Activated T-helper 1 cell treated with anti-CD3 and anti-CD28 coated beads, Interleukin-12 subunit alpha, Interleukin-12 subunit beta, Interleukin-2, Interleukin-4 antibody, amounts not matched to agents 30 ng/mL and 10 ng/mL and 1 ng/mL, durations not matched to agents 14 hours and 24 hours and 36 hours (primary cell): ENCODE results near the gene CORO7. TPM values are rescaled to one million over a fixed set of nuclear protein-coding genes. Genes with fewer than 3 reads are reported as not detected.

Experiments
- DNase-seq: peaks from one replicate; pipeline ENCODE4 v3.0.0; 2021; ENCODE audit warnings: low spot score
- H3K27ac Mint-ChIP-seq: one replicate; pipeline ENCODE4 v1.8.0; 2021; ENCODE audit warnings: mild to moderate bottlenecking, mixed read lengths
- H3K27me3 Mint-ChIP-seq: one replicate; pipeline ENCODE4 v1.8.0; 2022; ENCODE audit warnings: mild to moderate bottlenecking, moderate library complexity, mixed read lengths; ENCODE audit not compliant: insufficient read depth
- H3K36me3 Mint-ChIP-seq: one replicate; pipeline ENCODE4 v1.8.0; 2021; ENCODE audit warnings: low read depth, mixed read lengths
- H3K4me1 Mint-ChIP-seq: one replicate; pipeline ENCODE4 v1.8.0; 2021; ENCODE audit warnings: low read depth, mixed read lengths
- H3K4me3 Mint-ChIP-seq: one replicate; pipeline ENCODE4 v1.8.0; 2021; ENCODE audit warnings: mild to moderate bottlenecking, moderate library complexity, mixed read lengths
- H3K9me3 Mint-ChIP-seq: one replicate; pipeline ENCODE4 v1.8.0; 2021; ENCODE audit warnings: mixed read lengths
- intact Hi-C: fragments of 100-400 bp; cut with micrococcal nuclease; formaldehyde crosslinking; loops from one replicate; pipeline ENCODE4 v1.15.1; 2024
- total RNA-seq: library from RNA; stranded (reverse); gene quantifications from 2 replicates; pipeline ENCODE4 v1.2.3, GENCODE V29; 2022

Gene CORO7
- total RNA-seq, 1 donor from 2014 or later, result 87.9 TPM

DNA sequence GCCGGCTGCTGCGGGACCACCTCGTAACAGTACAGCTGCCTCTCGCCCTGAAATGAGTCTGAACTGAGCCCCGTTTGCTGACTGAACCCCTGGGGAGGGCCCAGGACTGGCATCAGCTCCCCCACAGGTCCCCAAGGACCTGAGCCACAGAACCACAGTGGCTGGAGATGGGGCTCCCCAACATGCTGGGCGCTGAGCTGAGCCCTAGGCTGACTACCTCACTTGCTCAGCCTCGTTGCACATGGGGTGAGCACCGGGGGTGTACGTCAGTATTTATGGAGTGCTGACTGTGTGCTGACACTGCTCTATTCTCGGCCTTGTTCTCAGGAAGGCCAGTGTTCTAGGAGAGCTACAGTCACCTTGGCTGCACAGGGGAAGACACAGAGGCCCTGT is 51.4 kb downstream of the CORO7 start:
- Mint-ChIP-seq H3K27me3 (no peaks in the 10 kb centered on the region), H3K9me3 (no peaks in the 10 kb centered on the region), H3K27ac (no peak overlapping the region), H3K36me3 (peaks cover 12% of the 10 kb centered on the region), H3K4me1 (no peaks in the 10 kb centered on the region), H3K4me3 (no peak overlapping the region)
- intact Hi-C loops, result no loop called here
- DNase-seq, result no peak

DNA sequence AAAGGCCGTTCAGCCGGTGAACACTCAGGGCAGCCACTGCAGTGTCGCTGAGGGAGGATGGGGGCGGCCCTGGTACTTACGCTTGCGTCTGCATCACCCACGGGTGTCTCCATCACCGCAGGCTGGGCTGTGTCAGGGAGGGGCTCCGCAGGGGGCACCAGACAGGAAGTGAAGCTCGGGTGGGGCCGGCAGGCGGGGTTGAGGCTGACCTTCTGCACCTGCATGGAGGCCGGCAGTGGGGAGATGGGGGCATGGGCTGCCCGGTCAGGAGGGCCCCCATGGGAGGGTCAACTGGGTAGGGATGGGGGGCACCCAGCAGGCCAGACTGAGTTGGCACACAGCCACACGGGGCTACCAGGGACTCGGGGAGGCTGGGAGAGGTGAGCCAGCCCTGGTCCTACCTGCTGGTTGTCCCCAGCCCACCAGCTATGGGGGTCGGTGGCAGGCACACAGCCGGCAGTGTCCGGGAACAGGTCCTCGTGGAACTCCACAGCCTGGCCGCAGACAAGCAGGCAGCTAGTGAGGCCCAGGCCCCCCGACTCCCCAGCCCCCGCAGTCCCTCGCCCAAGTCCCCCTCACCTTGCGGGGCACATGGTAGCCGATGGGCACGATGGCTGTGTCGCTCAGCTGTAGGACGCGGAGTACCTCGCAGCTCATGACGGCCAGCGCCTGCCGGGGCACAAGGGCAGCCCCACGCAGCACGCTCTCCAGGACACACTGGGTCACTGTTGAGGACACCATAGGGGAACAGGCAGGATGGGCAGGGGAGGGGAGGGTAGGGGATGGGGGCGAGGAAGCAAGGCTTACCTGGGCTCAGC is 52.0 kb downstream of the CORO7 start:
- Mint-ChIP-seq H3K27me3 (no peaks in the 10 kb centered on the region), H3K4me3 (no peak overlapping the region), H3K27ac (no peak overlapping the region), H3K9me3 (no peaks in the 10 kb centered on the region), H3K36me3 (peaks cover 12% of the 10 kb centered on the region), H3K4me1 (no peaks in the 10 kb centered on the region)
- DNase-seq, result no peak
- intact Hi-C loops, result no loop called here

DNA sequence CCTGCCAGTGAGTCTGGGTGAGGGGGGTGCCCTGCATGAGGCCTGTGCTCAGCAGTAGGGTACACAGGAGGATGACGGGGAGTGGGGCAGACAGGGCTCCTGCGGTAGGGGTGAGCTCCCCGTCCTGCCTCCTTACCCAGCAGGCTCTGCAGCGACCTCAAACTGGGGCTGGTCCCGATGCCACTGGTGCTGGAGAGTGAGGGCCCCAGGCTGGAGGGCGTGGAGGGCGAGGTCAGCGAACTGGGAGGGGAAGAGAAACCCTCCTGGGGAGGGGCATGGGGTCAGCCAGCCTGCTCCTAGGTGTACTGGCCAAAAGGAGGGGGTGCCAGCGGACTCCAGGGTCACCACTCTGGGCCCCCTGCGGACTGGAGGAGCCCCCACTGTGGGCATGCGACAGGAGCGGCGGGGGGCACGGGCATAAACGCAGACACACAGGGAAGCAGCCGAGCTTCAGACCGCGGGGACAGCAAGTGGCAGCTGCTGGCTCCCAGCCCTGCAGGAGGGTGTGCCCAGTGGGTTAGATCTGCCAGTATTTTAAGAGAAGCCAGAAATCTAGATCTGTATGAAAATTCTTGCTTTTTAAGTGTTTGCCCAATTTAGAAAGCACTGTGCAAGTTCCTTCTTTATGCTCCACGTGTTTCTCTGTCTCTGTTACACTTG is 53.8 kb downstream of the CORO7 start:
- DNase-seq, result no peak
- H3K27ac Mint-ChIP-seq, result peak overlapping the region; percentile 34
- H3K4me3 Mint-ChIP-seq, result no peak overlapping the region
- no peaks in the 10 kb centered on the region for H3K27me3 Mint-ChIP-seq
- H3K4me1 Mint-ChIP-seq, result no peaks in the 10 kb centered on the region
- intact Hi-C loops, result no loop called here
- H3K9me3 Mint-ChIP-seq, result no peaks in the 10 kb centered on the region
- H3K36me3 Mint-ChIP-seq, result peaks cover 13% of the 10 kb centered on the region

DNA sequence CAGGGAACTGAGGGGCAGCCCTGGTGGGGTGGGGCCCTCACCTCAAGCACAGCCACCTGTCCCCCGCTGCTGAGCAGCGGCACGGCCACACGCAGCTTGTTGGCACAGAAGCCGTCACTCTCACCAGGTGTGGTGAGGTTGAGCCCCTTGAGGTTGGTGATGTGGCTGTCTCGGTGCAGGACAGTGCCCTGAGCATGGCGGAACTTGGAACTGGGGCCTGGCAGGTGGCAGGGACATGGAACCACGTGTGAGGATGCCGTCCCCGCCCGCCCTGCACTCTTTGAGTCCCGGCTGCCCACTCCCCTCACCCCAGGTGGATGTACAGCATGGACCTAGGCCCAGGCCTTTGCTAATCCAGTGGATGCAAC is 54.5 kb downstream of the CORO7 start:
- intact Hi-C loops, result no loop called here
- Mint-ChIP-seq H3K9me3 (no peaks in the 10 kb centered on the region), H3K27me3 (no peaks in the 10 kb centered on the region), H3K4me1 (no peaks in the 10 kb centered on the region), H3K36me3 (peaks cover 11% of the 10 kb centered on the region), H3K27ac (no peak overlapping the region), H3K4me3 (no peak overlapping the region)
- no peak for DNase-seq

DNA sequence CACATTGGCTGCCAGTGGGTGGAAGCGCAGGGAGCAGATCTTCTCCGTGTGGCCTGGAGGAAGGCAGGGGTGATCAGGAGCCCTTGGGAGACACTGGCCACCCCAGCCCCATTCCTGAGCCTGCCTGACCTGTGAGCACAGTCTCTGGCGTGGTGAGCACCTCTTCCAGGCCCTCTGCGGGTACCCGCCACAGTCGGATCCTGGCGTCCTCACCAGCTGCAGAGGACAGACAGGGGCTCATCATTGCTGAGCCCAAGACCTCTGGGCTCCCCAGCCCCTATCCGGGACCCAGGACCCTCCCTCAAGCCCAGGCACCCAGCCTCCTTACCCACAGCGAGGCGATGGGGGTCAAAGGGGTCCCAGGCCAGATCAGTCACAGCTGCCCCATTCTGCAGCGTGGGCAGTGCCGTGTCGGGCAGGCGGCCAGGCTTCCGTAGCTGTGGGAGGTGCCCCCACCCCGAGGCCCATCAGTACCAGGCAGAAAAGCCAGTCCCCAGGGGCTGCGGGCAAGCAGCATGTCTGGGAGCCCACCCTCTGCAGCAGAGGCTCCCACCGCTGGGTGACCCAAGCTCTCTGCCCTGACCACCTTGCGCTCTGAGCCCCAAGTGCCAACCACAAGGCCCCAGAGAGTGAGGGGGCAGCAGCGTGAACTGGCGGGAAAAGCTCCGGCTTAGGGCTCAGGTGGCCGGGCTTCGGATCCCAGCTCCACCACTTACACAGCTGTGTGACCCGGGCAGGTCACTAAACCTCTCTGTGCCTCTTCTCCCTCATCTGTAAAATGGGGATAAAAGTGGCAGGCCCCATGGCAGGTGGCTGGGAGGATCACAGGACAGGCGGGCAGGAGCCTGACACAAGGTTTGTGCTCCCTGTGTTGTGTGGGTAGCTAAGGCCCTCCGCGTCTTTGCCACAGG is 55.1 kb downstream of the CORO7 start:
- no peaks in the 10 kb centered on the region for H3K27me3 Mint-ChIP-seq
- no peaks in the 10 kb centered on the region for H3K9me3 Mint-ChIP-seq
- peaks cover 11% of the 10 kb centered on the region for H3K36me3 Mint-ChIP-seq
- intact Hi-C loops, result no loop called here
- H3K4me1 Mint-ChIP-seq, result no peaks in the 10 kb centered on the region
- no peak overlapping the region for H3K4me3 Mint-ChIP-seq
- H3K27ac Mint-ChIP-seq, result no peak overlapping the region
- no peak for DNase-seq

DNA sequence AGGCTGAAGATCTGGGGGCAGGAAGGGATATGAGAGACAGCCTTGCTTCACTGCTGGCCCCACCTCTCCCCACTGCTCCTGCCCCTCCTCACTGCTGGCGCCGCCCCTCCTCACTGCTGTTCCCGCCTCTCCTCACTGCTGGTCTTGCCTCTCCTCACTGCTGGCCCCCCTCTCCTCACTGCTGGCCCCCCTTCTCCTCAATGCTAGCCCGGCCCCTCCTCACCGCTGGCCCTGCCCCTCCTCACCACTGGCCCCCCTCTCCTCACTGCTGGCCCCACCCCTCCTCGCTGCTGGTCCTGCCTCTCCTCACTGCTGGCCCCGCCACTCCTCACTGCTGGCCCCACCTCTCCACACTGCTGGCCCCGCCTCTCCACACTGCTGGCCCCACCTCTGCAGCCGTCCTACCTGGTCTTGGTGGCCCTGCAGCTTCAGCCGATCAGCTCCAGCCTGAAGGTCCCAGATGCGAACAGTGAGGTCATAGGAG is 55.8 kb downstream of the CORO7 start:
- Mint-ChIP-seq H3K27ac (no peak overlapping the region), H3K9me3 (no peaks in the 10 kb centered on the region), H3K4me3 (no peak overlapping the region), H3K36me3 (peaks cover 11% of the 10 kb centered on the region), H3K4me1 (no peaks in the 10 kb centered on the region), H3K27me3 (no peaks in the 10 kb centered on the region)
- no peak for DNase-seq
- intact Hi-C loops, result no loop called here

DNA sequence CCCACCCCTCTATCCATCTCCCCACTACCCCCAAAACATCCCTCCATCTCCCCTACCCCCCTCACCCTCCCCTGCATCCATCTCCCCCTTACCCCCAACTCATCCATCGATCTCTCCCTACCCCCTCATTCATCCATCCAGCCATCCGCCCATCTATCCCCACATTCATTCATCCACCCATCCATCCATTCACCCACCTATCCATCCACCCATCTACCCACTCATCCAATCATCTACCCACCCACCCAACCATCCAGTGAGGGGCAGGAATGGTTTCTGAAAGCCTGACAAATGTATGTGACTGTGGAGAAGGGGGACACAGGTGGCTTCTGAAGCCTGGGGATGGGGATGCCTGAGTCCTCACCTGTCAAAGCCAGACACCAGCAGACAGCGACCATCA is 56.5 kb downstream of the CORO7 start:
- Mint-ChIP-seq H3K9me3 (no peaks in the 10 kb centered on the region), H3K36me3 (peaks cover 11% of the 10 kb centered on the region)

DNA sequence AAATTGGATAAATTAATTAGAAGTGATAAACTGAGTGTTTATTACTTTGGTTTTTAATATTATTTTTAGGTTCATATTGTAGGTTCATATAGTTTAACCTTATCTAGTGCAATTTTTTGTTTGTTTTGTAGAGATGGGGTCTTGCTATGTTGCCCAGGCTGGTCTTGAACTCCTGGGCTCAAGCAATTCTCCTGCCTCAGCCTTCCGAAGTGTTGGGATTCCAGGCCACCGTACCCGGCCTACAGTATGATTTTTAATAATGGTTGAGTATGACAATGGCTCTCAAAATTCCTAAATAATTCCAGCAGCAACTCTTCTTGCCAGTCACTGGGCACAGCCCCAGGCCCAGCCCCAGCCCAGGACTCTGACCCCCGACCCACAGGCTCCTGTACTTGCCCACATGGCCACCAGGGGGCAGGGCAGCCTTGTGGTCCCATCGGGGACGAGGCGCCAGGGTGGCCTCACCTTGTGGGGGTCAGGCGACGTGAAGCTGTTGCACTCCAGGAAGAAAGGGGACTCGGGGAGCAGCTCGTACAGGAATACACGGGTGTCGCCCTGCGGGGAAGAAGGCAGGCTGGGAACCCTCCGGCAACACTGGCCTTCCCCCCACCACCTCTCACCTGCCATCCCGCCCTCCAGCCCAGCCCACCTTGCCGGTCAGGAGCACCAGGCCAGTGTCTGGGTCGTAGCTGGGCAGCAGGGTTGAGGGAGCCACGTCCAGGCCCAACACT is 57.4 kb downstream of the CORO7 start:
- intact Hi-C loops, result loop anchor here (1.0 kb wide), 1 partner anchor 43 kb away; no protein-coding TSS in a partner anchor
- Mint-ChIP-seq H3K27me3 (no peaks in the 10 kb centered on the region), H3K9me3 (no peaks in the 10 kb centered on the region), H3K27ac (peak overlapping the region; percentile 34), H3K4me1 (no peaks in the 10 kb centered on the region), H3K4me3 (no peak overlapping the region), H3K36me3 (peaks cover 11% of the 10 kb centered on the region)
- peak; percentile 49 for DNase-seq

More for the DNA sequence above, 56.5 kb downstream of the CORO7 start:
- Mint-ChIP-seq H3K27me3 (no peaks in the 10 kb centered on the region), H3K4me1 (no peaks in the 10 kb centered on the region), H3K4me3 (no peak overlapping the region), H3K27ac (no peak overlapping the region)
- DNase-seq, result no peak
- intact Hi-C loops, result loop anchor here (1.0 kb wide), 1 partner anchor 42 kb away; no protein-coding TSS in a partner anchor

DNA sequence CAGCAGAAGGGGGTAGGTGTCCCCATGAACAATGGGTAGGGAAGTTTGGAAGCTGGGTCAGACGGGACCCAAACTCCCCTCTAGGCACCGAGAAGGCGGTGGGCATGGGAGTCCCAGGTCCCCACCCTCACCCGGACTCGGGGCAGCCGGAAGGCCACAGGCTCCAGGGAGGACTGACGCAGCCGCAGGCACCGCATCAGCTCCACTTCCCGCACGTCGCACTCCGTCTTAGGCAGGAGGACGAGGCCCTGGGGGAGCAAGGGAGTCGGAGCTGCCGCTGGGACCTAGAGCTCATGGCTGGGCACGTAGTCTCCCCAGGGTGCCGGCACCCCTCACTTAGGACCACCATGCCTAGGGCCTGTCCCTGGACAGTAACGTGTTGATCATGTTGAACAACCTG is 58.2 kb downstream of the CORO7 start:
- H3K27me3 Mint-ChIP-seq, result no peaks in the 10 kb centered on the region
- no peak overlapping the region for H3K4me3 Mint-ChIP-seq
- no peak overlapping the region for H3K27ac Mint-ChIP-seq
- H3K9me3 Mint-ChIP-seq, result no peaks in the 10 kb centered on the region
- H3K36me3 Mint-ChIP-seq, result peaks cover 9% of the 10 kb centered on the region
- no peaks in the 10 kb centered on the region for H3K4me1 Mint-ChIP-seq
- intact Hi-C loops, result no loop called here
- DNase-seq, result no peak

DNA sequence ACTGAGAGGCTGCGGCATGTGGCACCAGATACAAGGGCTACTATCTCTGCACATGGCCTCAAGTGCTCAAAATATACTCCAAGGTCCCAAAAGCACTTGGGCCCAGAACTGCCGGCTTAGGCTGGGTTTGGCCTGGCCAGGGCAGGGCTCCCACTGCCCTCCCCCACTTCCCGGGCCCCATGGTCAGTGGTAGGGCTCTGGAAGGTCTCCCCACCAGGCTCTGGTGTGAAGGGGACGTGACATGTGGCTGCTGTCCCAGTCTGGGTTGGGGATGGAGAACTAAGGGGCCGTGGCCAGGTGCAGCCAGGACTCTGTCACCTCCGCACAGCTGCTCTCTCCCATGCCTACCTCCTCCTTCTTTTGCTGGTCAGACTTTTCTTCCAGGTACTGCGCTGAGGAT is 59.6 kb downstream of the CORO7 start:
- H3K4me3 Mint-ChIP-seq, result no peak overlapping the region
- H3K27ac Mint-ChIP-seq, result no peak overlapping the region
- intact Hi-C loops, result no loop called here
- no peak for DNase-seq
- H3K27me3 Mint-ChIP-seq, result no peaks in the 10 kb centered on the region
- peaks cover under 1% of the 10 kb centered on the region for H3K4me1 Mint-ChIP-seq
- peaks cover 6% of the 10 kb centered on the region for H3K36me3 Mint-ChIP-seq
- no peaks in the 10 kb centered on the region for H3K9me3 Mint-ChIP-seq

DNA sequence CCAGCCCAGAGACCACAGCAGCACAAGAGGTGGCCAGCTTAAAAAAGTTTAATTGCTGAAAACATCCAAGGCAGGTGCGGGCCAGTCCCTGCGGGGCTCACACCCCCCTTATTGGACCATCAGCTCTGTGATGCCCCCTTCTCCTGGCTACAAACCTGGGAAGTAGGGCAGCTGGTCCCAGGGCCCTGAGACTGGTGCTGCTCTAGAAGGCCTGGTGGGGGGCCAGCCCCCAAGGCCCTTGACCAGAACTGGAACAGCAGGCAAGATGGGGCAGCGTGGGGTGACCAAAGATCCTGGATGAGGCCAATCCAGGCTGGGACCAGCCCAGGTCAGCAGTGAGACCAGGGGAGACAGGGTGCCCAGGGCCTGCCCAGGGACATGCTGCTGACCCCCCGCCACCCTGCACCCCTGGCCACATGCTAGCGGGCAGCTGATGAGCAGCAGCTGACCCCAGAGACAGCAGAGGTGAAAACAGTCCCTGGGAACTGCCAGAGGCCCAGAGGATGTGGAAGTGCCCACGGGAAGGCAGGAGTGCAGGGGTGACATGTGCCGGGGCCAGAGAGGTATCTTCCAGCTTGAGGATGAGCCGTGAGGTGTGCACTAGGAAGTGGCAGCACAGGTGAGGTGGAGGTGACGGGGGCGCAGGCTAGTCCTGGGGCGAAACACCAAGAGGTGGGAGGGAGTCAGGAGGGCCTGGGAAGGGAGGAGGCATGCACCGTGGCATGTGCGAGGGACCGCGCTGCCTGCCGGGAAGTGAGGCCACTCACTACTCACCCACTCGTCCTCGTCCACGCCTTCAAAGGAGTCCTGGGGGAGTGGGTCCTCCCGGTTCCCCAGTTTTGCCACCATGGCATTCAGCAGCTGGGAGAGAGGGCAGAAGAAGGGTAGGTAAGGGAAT is 61.6 kb downstream of the CORO7 start:
- Mint-ChIP-seq H3K36me3 (peaks cover 6% of the 10 kb centered on the region), H3K27ac (no peak overlapping the region), H3K9me3 (no peaks in the 10 kb centered on the region), H3K27me3 (no peaks in the 10 kb centered on the region), H3K4me3 (no peak overlapping the region), H3K4me1 (peaks cover 7% of the 10 kb centered on the region)
- no peak for DNase-seq
- intact Hi-C loops, result loop anchor here (5.0 kb wide), 1 partner anchor 493 kb away; the partner anchor contains the start of genes GLYR1 and UBN1
